GM18873 (cell line): ENCODE data around the gene KNCN.

Experiments
- ATAC-seq: cut with Tn5 transposase; IDR thresholded peaks from one replicate; pipeline ENCODE4 v1.9.1; 2021; ENCODE audit warnings: mild to moderate bottlenecking, moderate library complexity, moderate number of reproducible peaks; ENCODE audit not compliant: unreplicated experiment, low FRiP score

Gene KNCN

GRCh38 chr1:46546210-46546609, 5.2 kb downstream of the KNCN start:
- no peak for ATAC-seq

GRCh38 chr1:46545784-46546183, 5.7 kb downstream of the KNCN start:
- no peak for ATAC-seq

- ATAC-seq: no peak
Measured at GRCh38 chr1:46544561-46545240, 6.7 kb downstream of the KNCN start.

- no peak for ATAC-seq
Measured at GRCh38 chr1:46543761-46544560, 7.5 kb downstream of the KNCN start.

GRCh38 chr1:46543382-46543760, 8.1 kb downstream of the KNCN start:
- no peak for ATAC-seq

- ATAC-seq: no peak
Measured at GRCh38 chr1:46539972-46540371, 11.5 kb downstream of the KNCN start.

- no peak for ATAC-seq
Measured at GRCh38 chr1:46538147-46538546, 13.3 kb downstream of the KNCN start.

- ATAC-seq: no peak
Measured at GRCh38 chr1:46537651-46538050, 13.8 kb downstream of the KNCN start.

- ATAC-seq: no peak
Measured at GRCh38 chr1:46536527-46536926, 14.9 kb downstream of the KNCN start.

- no peak for ATAC-seq
Measured at GRCh38 chr1:46535063-46535462, 16.4 kb downstream of the KNCN start.

GRCh38 chr1:46533179-46533864, 18.1 kb downstream of the KNCN start:
- no peak for ATAC-seq

- no peak for ATAC-seq
Measured at GRCh38 chr1:46532498-46533178, 18.8 kb downstream of the KNCN start.

GRCh38 chr1:46532095-46532494, 19.4 kb downstream of the KNCN start:
- no peak for ATAC-seq

- ATAC-seq: no peak
Measured at GRCh38 chr1:46530791-46531409, 20.5 kb downstream of the KNCN start.

- ATAC-seq: no peak
Measured at GRCh38 chr1:46530311-46530710, 21.1 kb downstream of the KNCN start.

- ATAC-seq: no peak
Measured at GRCh38 chr1:46529031-46529630, 22.3 kb downstream of the KNCN start.

GRCh38 chr1:46528297-46528955, 23.0 kb downstream of the KNCN start:
- no peak for ATAC-seq

- no peak for ATAC-seq
Measured at GRCh38 chr1:46527474-46528296, 23.8 kb downstream of the KNCN start.
